Loucy (cell line): ENCODE data around the gene SH3RF3.

ENCODE experiments used
- H2AFZ ChIP-seq: fragments of 200-600 bp; sonication (generic); 2 replicates; pipeline ENCODE4 v1.6.0; 2016; ENCODE audit warnings: antibody characterized with exemption, mild to moderate bottlenecking, low read length, moderate library complexity
- H3F3A ChIP-seq: fragments of 200-600 bp; 2 replicates; pipeline ENCODE4 v1.6.0; 2016; ENCODE audit warnings: antibody characterized with exemption, low read depth, mild to moderate bottlenecking
- H3K27me3 ChIP-seq: fragments of 200-600 bp; sonication (generic); 2 replicates; pipeline ENCODE4 v1.6.1; 2014; ENCODE audit warnings: low read length, mild to moderate bottlenecking; ENCODE audit not compliant: insufficient read depth, poor library complexity, severe bottlenecking
- H3K36me3 ChIP-seq: fragments of 200-600 bp; sonication (generic); 2 replicates; pipeline ENCODE4 v1.6.1; 2016; ENCODE audit warnings: low read length; ENCODE audit not compliant: insufficient read depth
- H3K4me1 ChIP-seq: fragments of 200-600 bp; sonication (generic); 2 replicates; pipeline ENCODE4 v1.5.1; 2014; ENCODE audit warnings: low read length, mild to moderate bottlenecking; ENCODE audit not compliant: insufficient read depth, poor library complexity, severe bottlenecking
- H3K4me2 ChIP-seq: fragments of 200-600 bp; sonication (generic); 2 replicates; pipeline ENCODE4 v1.6.0; 2014; ENCODE audit warnings: antibody characterized with exemption, low read length, low read depth, mild to moderate bottlenecking; ENCODE audit not compliant: poor library complexity, severe bottlenecking
- H3K4me3 ChIP-seq: fragments of 200-600 bp; sonication (generic); 2 replicates; pipeline ENCODE4 v1.5.1; 2014; ENCODE audit warnings: low read length, mild to moderate bottlenecking, mixed read lengths; ENCODE audit not compliant: poor library complexity, severe bottlenecking
- H3K79me2 ChIP-seq: fragments of 200-600 bp; sonication (generic); 2 replicates; pipeline ENCODE4 v1.6.1; 2014; ENCODE audit warnings: low read length; ENCODE audit not compliant: insufficient read depth
- H3K9ac ChIP-seq: fragments of 200-600 bp; sonication (generic); 2 replicates; pipeline ENCODE4 v1.6.0; 2014; ENCODE audit warnings: mild to moderate bottlenecking, low read depth, low read length, moderate library complexity; ENCODE audit not compliant: poor library complexity, severe bottlenecking
- H3K9me2 ChIP-seq: fragments of 200-600 bp; sonication (generic); replicated peaks from 2 replicates; pipeline ENCODE4 v1.6.1; 2016; ENCODE audit warnings: low read depth, low read length, mixed read lengths
- H3K9me3 ChIP-seq: fragments of 200-600 bp; sonication (generic); 2 replicates; pipeline ENCODE4 v1.6.1; 2014; ENCODE audit warnings: mild to moderate bottlenecking, antibody characterized with exemption, low read length, low read depth; ENCODE audit not compliant: insufficient read depth
- H4K20me1 ChIP-seq: fragments of 200-600 bp; sonication (generic); 2 replicates; pipeline ENCODE4 v1.6.0; 2014; ENCODE audit warnings: antibody characterized with exemption, low read length, mild to moderate bottlenecking; ENCODE audit not compliant: insufficient read depth, poor library complexity, severe bottlenecking
- CTCF ChIP-seq: fragments of 200-600 bp; sonication (generic); conservative IDR thresholded peaks from 2 replicates; pipeline ENCODE4 v1.5.1; 2014; ENCODE audit warnings: mild to moderate bottlenecking, antibody characterized with exemption, low read length
- EZH2phosphoT487 ChIP-seq: fragments of 200-600 bp; IDR thresholded peaks from 2 replicates; pipeline ENCODE4 v1.6.1; 2018; ENCODE audit warnings: antibody characterized with exemption, mild to moderate bottlenecking, moderate library complexity, borderline replicate concordance

SH3RF3 gene

DNA sequence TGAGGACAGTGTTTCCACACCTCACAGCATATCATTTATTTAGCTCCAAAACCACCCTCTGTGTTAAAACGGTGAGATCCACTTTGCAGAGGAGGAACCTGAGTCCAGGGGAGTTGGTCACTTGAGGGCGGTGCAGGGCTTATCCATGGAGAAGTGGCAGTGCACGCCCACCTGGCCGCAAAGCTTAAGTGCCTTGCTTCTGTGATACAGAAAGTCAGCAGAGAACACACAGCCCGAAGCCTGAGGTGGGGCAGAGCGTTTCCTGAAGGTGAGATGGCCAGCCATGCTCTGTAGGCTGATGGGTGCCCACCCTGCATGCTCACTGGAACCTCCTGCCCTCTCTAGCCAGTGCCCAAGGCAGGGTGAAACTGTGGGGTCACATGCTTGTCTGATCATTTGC, 87.3 kb downstream of the SH3RF3 start:
- no peaks in the 10 kb centered on the region for H4K20me1 ChIP-seq
- no peak for TF ChIP-seq EZH2phosphoT487
- TF ChIP-seq CTCF = peak; percentile 32
- no peaks in the 10 kb centered on the region for H3K9me2 ChIP-seq
- peak overlapping the region; percentile 5 for H3K4me2 ChIP-seq
- no peak overlapping the region for H2AFZ ChIP-seq
- H3K9me3 ChIP-seq = no peaks in the 10 kb centered on the region
- H3K9ac ChIP-seq = no peak overlapping the region
- H3K27me3 ChIP-seq = no peaks in the 10 kb centered on the region
- H3K36me3 ChIP-seq = no peaks in the 10 kb centered on the region
- H3K79me2 ChIP-seq = peaks cover 45% of the 10 kb centered on the region
- peaks cover 74% of the 10 kb centered on the region for H3K4me1 ChIP-seq
- H3F3A ChIP-seq = 0 out of 2 replicates have a peak, but pooled peaks cover 5% of the 10 kb centered on the region
- H3K4me3 ChIP-seq = no peak overlapping the region

DNA sequence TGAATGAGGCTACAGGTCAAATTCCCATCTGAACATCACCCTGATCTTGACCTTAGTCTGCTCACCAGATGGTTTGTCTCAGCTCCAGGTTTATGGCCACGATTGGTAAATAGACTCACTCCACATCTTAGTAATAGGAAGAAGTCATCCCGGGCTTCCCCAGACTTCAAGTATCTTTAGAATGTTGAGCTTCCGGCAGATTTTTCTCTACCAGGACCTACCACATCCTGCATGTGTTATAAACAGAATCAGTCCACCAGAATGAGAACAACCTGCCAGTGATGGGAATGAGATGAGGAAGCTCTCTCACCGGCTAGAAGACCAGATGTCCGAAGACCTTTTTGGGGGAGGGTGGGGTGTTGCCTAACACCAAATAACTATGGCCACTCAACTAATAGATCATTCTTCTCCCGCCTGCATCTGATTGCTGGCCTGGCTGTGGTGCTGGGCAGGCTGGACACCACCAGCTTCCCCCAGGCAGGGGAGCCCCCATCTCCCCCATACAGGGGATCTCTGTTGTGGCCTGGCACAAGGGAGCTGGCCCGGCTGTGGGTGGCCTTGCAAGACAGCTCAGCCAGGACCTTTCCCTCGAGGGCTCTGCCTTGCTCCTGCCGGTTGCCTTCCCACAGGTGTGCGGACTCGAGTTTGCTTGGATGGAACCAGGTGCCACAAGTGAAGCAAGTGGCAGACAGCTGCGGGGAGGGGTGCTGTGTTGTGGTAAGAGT, 88.5 kb downstream of the SH3RF3 start:
- H3K4me2 ChIP-seq = peak overlapping the region; percentile 77
- H2AFZ ChIP-seq = no peak overlapping the region
- H3K4me3 ChIP-seq = peak overlapping the region; percentile 57
- peaks cover 78% of the 10 kb centered on the region for H3K4me1 ChIP-seq
- peaks cover 45% of the 10 kb centered on the region for H3K79me2 ChIP-seq
- H3K36me3 ChIP-seq = no peaks in the 10 kb centered on the region
- H3K9ac ChIP-seq = peak overlapping the region; percentile 67
- TF ChIP-seq CTCF (no peak), EZH2phosphoT487 (no peak)
- H3K9me3 ChIP-seq = no peaks in the 10 kb centered on the region
- H3F3A ChIP-seq = 0 out of 2 replicates have a peak, but pooled peaks cover 5% of the 10 kb centered on the region
- no peaks in the 10 kb centered on the region for H4K20me1 ChIP-seq
- no peaks in the 10 kb centered on the region for H3K9me2 ChIP-seq
- H3K27me3 ChIP-seq = no peaks in the 10 kb centered on the region

DNA sequence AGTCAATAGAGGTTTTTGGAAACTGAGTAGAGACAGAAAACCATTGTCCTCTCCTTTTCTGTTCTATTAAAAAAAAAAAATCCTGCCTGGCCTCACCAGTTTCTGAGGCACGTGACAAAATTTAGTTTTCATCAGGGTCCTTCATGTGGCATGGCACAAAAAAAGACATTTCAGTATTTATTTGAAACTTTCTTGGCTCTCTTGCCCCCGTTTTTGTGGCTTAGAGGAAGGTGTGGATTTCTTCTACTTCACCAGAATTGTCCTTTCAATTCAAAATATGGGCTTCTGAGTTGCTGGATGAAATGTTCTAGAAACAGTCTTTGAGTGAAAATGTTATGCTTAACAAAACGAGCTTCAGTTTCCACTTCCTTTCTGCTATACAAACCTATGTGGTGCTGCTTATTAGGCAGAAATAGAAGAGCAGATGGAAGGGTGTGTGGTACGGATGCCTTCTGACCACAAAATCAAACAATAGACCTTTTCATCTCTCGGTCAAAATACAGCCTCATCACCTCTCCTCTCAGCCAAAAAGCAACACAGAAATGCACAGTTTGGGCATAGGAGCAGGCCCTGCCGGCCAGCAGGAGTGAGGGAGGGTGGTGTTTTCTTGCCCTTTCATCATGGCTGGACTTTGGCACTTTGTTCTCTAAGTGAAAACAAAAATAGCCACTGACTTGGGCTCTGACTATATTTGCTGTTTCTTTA, 89.2 kb downstream of the SH3RF3 start:
- Histone ChIP-seq H3K9me3 (no peaks in the 10 kb centered on the region), H4K20me1 (no peaks in the 10 kb centered on the region), H3K36me3 (no peaks in the 10 kb centered on the region), H3K4me1 (peaks cover 72% of the 10 kb centered on the region), H3K79me2 (peaks cover 45% of the 10 kb centered on the region), H3F3A (0 out of 2 replicates have a peak, but pooled peaks cover 5% of the 10 kb centered on the region), H3K4me3 (peak overlapping the region; percentile 57), H3K27me3 (no peaks in the 10 kb centered on the region), H2AFZ (peak overlapping the region; percentile 40; the same call in 1 of the 2 replicates), H3K9ac (peak overlapping the region; percentile 67), H3K9me2 (no peaks in the 10 kb centered on the region), H3K4me2 (peak overlapping the region; percentile 77)
- TF ChIP-seq EZH2phosphoT487 = no peak
- TF ChIP-seq CTCF = no peak
